Right cardiac atrium (tissue), 5 donors: ENCODE measurements around the gene ART5. TPM values are rescaled to one million over a fixed set of nuclear protein-coding genes. Genes with fewer than 3 reads are reported as not detected.
A peak's percentile ranks its signal among the peaks of the same experiment; 100 is the strongest.
"Not testable (repeated sequence)": the region's sequence is repeated elsewhere in the genome, so short reads cannot be mapped to it uniquely, and the experiment has no call there.

ENCODE experiments used
- ATAC-seq, 2 donors: fragments of 200-7000 bp; cut with Tn5 transposase; one replicate each; pipeline versions ENCODE4 v1.8.0 to v1.9.1; 2020; ENCODE audit warnings: moderate library complexity in 2 of 2, mild to moderate bottlenecking in 1 of 2
- DNase-seq, 3 donors: peaks; one replicate each; pipeline ENCODE4 v3.0.0-alpha.2; 2020
- H3K27ac ChIP-seq: one replicate; pipeline ENCODE4 v1.5.1; 2013; ENCODE audit warnings: mild to moderate bottlenecking, low read length, control low read depth, moderate library complexity
- H3K27me3 ChIP-seq: one replicate; pipeline ENCODE4 v1.6.1; 2013; ENCODE audit not compliant: control insufficient read depth, insufficient read depth
- H3K4me1 ChIP-seq: one replicate; pipeline ENCODE4 v1.6.1; 2013; ENCODE audit warnings: low read length; ENCODE audit not compliant: control insufficient read depth, insufficient read depth
- H3K4me3 ChIP-seq: one replicate; pipeline ENCODE4 v1.5.1; 2013; ENCODE audit warnings: low read length, control low read depth
- H3K9me3 ChIP-seq: one replicate; pipeline ENCODE4 v1.6.1; 2013; ENCODE audit warnings: low read length; ENCODE audit not compliant: control insufficient read depth
- WGBS: extraction: QIAGEN DNeasy Blood & Tissue Kit; methylation state at CpG from one replicate; pipeline ENCODE4 v1.1.7; 2013; 5-methylcytosine and 5-hydroxymethylcytosine counted together
- intact Hi-C, 4 donors: fragments of 100-400 bp; cut with DNase I; formaldehyde crosslinking; loops; one replicate each; pipeline versions ENCODE4 v1.11.0 to v1.14.0; 2022 to 2023
- polyA plus RNA-seq: library from polyadenylated mRNA; stranded (reverse); fragments of 200-250 nt; gene quantifications from one replicate; pipeline ENCODE4 v1.2.3, GENCODE V29; 2013
- total RNA-seq, 4 donors: library from RNA; stranded (reverse); fragmentation: NEBNext Ultra II Directional; extraction: Animal tissue kit (Norgen Biotek cat#: 25700); gene quantifications; one replicate each; pipeline ENCODE4 v1.2.1, GENCODE V29; 2021
- donor health status: healthy with polysubstance abuse.
- donor health status: DM: no; HTN: yes; CAD: no.
- donor health status: DM: no; HTN: no; CAD: no.
- donor health status: DM: no; HTN: yes; CAD: no; lungs with severe emphysema.
- donor health status: DM: yes; HTN: yes; CAD: no.

The ART5 gene
- total and polyA plus RNA-seq, 5 donors: 0.47 to 2.5 (median 1.1) TPM

DNA sequence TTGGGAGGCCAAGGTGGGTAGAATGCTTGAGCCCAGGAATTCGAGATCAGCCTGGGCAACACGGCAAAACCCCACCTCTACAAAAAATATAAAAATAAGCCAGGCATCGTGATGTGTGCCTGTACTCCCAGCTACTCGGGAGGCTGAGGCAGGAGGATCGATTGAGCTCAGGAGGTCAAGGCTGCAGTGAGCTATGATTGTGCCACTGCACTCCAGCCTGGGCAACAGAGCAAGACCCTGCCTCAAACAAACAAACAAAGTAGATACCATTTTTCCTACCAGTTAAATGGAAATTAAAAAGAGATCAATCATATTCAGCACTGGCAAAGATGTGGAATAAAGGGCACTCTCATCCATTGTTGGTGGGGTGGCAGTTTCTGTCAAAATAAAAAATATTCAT is 15.5 kb upstream of the ART5 start:
- H3K4me1 ChIP-seq, H3K27ac ChIP-seq, H3K27me3 ChIP-seq, ATAC-seq, H3K9me3 ChIP-seq, H3K4me3 ChIP-seq, DNase-seq, intact Hi-C loops: not testable (repeated sequence)
- WGBS: 82% methylated on average over 5 of the region's 5 CpGs

DNA sequence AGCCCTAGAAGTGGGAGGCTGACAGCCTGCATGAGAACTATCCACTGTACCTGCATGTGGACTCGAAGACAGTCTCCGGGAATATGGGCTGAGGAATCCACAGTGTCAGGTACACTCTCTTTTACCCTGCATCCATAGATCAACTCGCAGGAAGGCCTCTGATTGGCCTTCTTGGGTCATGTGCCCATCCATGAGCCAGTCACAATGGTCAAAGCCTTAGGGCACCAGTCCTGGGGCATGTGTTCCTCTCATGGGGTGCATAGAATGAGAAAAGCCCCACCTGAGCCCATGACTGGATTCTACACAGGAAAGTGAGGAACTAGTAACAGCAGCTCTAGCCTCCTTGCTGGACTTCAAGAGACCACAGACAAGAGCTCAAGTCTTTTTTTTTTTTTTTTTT is 13.8 kb upstream of the ART5 start:
- DNase-seq: no peak
- H3K27ac ChIP-seq: no peak overlapping the region
- no peaks in the 10 kb centered on the region for H3K4me1 ChIP-seq
- no peak for ATAC-seq
- WGBS: 89% methylated on average over 3 of the region's 3 CpGs
- H3K9me3 ChIP-seq: no peaks in the 10 kb centered on the region
- H3K27me3 ChIP-seq: no peaks in the 10 kb centered on the region
- H3K4me3 ChIP-seq: no peak overlapping the region
- intact Hi-C loops: no loop called here

DNA sequence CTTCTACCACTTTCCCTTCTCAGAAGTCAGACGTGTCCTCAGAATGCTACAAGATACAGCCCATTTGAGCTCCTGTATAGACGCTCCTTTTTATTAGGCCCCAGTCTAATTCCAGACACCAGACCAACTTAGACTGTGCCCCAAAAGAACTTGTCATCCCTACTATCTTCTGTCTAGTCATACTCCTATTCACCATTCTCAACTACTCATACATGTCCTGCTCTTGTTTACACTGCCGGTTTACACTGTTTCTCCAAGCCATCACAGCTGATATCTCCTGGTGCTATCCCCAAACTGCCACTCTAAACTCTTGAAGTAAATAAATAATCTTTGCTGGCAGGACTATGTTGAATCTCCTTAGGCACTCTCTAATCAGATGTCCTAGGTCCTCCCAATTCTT is 10.7 kb upstream of the ART5 start:
- H3K27me3 ChIP-seq, H3K4me3 ChIP-seq, H3K9me3 ChIP-seq, DNase-seq, ATAC-seq, H3K27ac ChIP-seq, intact Hi-C loops, H3K4me1 ChIP-seq: not testable (repeated sequence)
- whole genome bisulfite sequencing: 86% methylated on average over 2 of the region's 3 CpGs

DNA sequence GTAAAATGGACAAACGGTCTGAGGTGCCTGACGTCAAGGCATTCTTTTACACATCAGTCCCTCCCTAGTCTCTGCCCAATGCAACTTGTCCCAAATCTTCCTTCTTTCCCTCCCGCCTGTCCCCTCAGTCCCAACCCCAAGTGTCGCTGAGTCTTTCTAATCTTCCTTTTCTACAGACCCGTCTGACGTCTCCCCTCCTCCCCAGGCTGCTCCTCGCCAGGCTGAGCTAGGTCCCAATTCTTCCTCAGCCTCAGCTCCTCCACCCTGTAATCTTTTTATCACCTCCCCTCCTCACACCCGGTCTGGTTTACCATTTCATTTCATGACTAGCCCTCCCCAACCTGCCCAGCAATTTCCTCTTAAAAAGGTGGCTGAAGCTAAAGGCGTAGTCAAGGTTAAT is 7.6 kb upstream of the ART5 start:
- ATAC-seq, H3K27me3 ChIP-seq, H3K4me1 ChIP-seq, intact Hi-C loops, H3K9me3 ChIP-seq, H3K4me3 ChIP-seq, H3K27ac ChIP-seq, DNase-seq: not testable (repeated sequence)
- 38% methylated on average over 9 of the region's 9 CpGs for WGBS

DNA sequence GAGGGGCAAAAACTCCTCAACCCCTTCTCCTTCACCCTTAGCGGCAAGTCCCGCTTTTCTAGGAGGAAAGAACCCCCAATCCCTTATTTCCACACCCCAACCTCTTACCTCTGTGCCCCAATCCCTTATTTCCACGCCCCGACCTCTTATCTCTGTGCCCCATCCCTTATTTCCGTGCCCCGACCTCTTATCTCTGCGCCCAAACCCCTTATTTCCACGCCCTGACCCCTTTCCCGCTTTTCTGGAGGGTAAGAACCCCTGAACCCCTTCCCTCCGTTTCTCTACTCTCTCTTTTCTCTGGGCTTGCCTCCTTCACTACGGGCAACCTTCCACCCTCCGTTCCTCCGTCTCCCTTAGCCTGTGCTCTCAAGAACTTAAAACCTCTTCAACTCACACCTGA is 7.1 kb upstream of the ART5 start:
- H3K9me3 ChIP-seq, intact Hi-C loops, H3K4me3 ChIP-seq, H3K27me3 ChIP-seq, H3K4me1 ChIP-seq, H3K27ac ChIP-seq, ATAC-seq: not testable (repeated sequence)
- peak in 1 of 3 donors; percentile 5 for DNase-seq
- 79% methylated on average over 13 of the region's 13 CpGs for WGBS

DNA sequence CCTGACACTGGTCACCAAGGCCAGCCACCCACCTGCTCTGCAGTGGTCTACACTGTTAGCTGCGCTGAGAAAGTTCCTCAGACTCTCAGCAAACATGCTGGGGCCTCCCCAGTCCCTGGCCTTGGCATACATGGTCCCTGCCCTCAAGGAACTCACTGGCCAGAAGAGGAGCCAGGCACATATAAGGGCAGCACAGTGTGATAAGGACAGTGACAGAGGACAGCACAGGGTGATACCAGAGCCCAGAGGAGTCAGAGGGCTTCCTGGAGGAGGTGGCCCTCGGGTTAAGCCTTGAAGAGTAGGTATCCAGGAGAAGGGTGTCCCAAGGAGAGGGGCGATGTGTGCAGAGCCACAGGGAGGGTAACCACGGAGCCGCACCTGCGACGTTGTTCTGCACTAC is 3.8 kb upstream of the ART5 start:
- no peaks in the 10 kb centered on the region for H3K9me3 ChIP-seq
- H3K4me1 ChIP-seq: no peaks in the 10 kb centered on the region
- no peaks in the 10 kb centered on the region for H3K27me3 ChIP-seq
- no peak overlapping the region for H3K4me3 ChIP-seq
- WGBS: 91% methylated on average over 7 of the region's 7 CpGs
- ATAC-seq (no peak), DNase-seq (peak in 1 of 3 donors; percentile 20)
- H3K27ac ChIP-seq: no peak overlapping the region
- intact Hi-C loops: no loop called here

DNA sequence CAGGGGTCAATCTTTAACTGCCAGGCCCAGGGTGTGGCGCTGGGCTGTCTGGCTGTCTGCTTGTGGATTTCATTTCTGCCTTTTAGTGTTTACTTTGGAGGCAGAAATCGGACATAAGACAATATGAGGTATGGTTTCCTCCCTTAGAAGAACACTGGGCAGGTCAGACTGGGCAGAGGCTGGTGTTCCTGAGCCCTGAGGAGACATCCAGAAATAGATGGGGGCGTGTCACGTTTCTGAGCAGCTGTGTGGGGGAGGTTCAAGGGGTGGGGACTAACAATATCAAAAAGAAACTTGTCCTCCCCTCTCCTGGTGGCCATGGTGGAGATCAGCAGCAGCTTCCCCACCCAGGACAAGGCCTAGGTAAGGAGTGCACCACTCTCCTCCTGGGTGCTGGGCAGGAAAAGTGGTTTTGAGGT is 3.0 kb upstream of the ART5 start, which contains the start of gene ART1:
Gene ART1 (plus strand): TSS at position 312 of the 419 bp plus-strand sequence. CDS start 14,086 bp downstream, outside the sequence.
- Histone ChIP-seq H3K27ac (no peak within 1 kb of the TSS), H3K9me3 (no peaks in the 10 kb centered on the region), H3K27me3 (no peaks in the 10 kb centered on the region), H3K4me3 (no peak within 1 kb of the TSS), H3K4me1 (no peaks in the 10 kb centered on the region)
- DNase-seq: peak in 1 of 3 donors; percentile 62
- ATAC-seq: peak; percentile 27 to 32
- intact Hi-C loops: no loop called here
- WGBS: 67% methylated on average over 4 of the region's 4 CpGs

DNA sequence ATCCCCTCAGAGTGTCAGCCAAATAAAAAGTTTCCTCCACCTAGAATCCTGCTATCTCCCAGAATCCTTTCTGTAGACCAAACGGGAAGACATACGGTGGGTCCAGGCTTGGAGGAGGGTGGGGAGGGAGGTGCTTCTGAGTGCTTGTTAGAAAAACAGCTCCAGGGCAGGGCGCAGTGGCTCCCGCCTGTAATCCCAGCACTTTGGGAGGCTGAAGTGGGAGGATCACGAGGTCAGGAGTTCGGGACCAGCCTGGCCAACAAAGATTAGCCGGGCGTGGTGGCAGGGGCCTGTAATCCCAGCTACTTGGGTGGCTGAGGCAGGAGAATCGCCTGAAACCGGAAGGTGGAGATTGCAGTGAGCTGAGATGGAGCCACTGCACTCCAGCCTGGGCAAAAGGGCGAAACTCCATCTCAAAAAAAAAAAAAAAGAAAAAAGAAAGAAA is 1.3 kb upstream of the ART5 start:
- H3K9me3 ChIP-seq, H3K4me1 ChIP-seq, ATAC-seq, H3K27me3 ChIP-seq, H3K27ac ChIP-seq, intact Hi-C loops, DNase-seq: not testable (repeated sequence)
- peak overlapping the region; percentile 41 for H3K4me3 ChIP-seq
- 32% methylated on average over 11 of the region's 11 CpGs for WGBS

DNA sequence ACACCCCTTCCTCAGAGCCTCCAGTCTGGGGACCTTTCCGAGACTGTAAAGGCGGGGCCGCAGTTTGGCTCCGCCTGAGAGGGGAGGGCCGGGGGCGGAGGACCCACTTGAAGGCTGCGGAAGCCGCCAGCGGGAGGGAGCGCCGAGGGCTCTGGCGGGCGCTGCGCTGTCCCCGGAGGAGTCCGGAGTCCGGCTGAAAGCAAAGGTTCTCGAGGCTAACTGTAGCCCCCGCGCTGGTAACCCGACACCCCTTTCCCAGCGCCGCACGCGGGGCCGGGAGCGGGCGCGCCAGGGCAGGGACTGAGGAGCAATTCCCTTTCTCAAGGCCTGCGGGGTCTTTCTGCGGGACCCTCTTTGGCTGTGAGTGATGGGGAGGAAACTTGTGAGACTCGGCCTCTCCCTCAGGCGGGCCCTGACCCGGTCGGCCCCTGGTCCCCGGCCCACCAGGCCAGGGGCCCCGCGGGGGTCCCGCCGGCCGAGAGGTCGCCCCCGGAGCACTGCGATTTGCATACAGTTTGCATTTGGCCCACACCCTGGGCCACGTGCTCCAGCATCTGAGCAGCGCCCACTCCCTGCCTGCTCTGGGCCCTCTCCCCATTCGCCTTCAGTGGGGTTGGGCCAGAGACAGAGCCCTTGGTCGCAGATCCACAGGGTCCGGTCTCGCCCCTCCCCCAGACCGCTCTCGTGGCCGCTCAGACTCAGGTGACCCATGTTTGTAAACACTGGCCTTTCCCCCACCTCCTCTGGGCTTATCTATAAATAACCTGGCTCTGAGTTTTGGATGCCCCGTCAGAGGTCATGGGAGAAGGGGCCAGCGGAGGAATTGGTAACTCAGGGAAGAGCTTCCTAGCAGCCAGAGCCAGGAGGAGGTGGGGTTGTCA is 519 bp upstream of the ART5 start:
- 1% methylated on average over 55 of the region's 55 CpGs for WGBS
- H3K27me3 ChIP-seq: no peaks in the 10 kb centered on the region
- no peak overlapping the region for H3K27ac ChIP-seq
- H3K4me3 ChIP-seq: peak overlapping the region; percentile 41
- DNase-seq (peak; percentile 89 to 96 (median 95)), ATAC-seq (peak; percentile 96)
- H3K9me3 ChIP-seq: no peaks in the 10 kb centered on the region
- intact Hi-C loops: no loop called here
- no peaks in the 10 kb centered on the region for H3K4me1 ChIP-seq

DNA sequence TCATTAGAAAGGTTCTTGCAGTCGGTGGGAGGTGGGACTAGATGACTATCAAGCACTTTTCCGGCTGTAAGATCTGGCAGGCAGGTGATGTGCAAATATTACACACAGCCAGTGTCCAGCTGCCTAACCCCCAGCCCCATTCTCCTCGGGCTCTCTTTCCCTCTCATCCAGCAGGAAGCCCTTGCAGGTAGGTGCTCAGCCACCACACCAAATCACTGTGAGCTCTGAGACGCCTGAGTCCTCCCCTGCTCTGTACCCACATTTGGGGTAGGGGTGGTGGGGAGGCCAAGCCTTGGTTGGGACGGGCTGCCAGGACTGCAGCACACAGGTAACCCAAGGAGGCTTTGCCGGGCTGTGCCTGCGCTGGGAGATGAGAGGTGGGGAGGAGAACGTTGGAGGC is 601 bp downstream of the ART5 start:
- DNase-seq (peak in 1 of 3 donors; percentile 53), ATAC-seq (no peak)
- WGBS: 54% methylated on average over 8 of the region's 8 CpGs
- H3K4me1 ChIP-seq: no peaks in the 10 kb centered on the region
- no peaks in the 10 kb centered on the region for H3K27me3 ChIP-seq
- intact Hi-C loops: no loop called here
- H3K9me3 ChIP-seq: no peaks in the 10 kb centered on the region
- H3K27ac ChIP-seq: no peak overlapping the region
- H3K4me3 ChIP-seq: no peak overlapping the region

DNA sequence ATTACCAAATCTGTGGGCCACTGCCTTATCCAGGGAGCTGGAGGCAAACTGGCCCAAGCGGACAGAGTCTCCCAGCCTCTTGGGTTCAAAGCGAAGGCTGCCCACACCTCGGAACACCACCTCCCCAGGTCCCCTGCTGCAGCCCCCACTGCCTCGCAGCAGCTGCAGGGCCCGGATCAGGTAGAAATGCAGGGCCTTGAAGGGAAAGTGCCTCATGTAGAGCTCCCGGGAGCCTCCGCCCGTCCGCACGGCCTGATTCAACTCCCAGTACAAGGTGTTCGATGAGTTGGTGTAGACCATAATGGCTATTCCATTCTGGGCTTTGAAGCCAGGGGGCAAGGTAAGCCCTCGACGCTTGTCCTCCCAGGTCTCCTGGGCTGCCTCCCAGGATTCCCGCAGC is 2.0 kb downstream of the ART5 start:
- Histone ChIP-seq H3K27ac (no peak overlapping the region), H3K4me3 (no peak overlapping the region), H3K9me3 (no peaks in the 10 kb centered on the region), H3K4me1 (no peaks in the 10 kb centered on the region), H3K27me3 (no peaks in the 10 kb centered on the region)
- no peak for DNase-seq
- 95% methylated on average over 14 of the region's 14 CpGs for WGBS
- intact Hi-C loops: no loop called here
- ATAC-seq: no peak
